Measurements from ENCODE around the gene MBNL3. TPM values are rescaled to one million over a fixed set of nuclear protein-coding genes. Genes with fewer than 3 reads are reported as not detected.
"Not testable (repeated sequence)": the region's sequence is repeated elsewhere in the genome, so short reads cannot be mapped to it uniquely, and the experiment has no call there.

MBNL3 gene
- total RNA-seq, 1 experiment from 2014 or later = 17.7 TPM

DNA sequence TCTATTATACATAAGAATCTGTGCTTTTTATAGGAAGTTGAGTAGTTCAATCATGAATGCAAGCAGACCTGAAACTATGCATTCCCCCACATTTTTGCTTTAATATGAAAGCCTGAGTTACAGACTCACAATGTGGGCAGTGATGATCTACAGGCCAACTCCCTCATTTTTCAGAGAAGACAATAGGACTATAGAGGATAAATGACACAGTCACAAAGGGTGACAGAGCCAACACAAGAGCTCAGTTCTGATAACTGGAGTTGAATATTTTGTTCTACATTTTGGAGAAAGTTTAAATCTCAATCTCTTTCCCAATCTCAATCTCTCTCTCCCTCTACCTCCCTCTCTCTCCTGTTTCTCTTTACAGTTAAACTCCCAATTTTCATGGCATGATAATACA, 27.0 kb downstream of the MBNL3 start:
- CTCF ChIA-PET = interaction anchor here (0.6 kb wide), 2 partner anchors 236 to 1385 kb away, joined by 3 read pairs; no protein-coding TSS in a partner anchor
- no peaks in the 10 kb centered on the region for H3K9me3 Mint-ChIP-seq (ENCODE audit: unreplicated experiment)
- no peaks in the 10 kb centered on the region for H3K4me1 Mint-ChIP-seq (ENCODE audit: insufficient read depth, unreplicated experiment)
- H3K36me3 Mint-ChIP-seq (ENCODE audit: insufficient read depth, unreplicated experiment) = no peaks in the 10 kb centered on the region
- BruUV-seq (replicated peaks) = no TSS peak
- no peak overlapping the region for H3K27ac Mint-ChIP-seq (ENCODE audit: low read depth, unreplicated experiment)
- no peak overlapping the region for H3K4me3 Mint-ChIP-seq (ENCODE audit: unreplicated experiment)
- POLR2A ChIA-PET = no interaction called here
- intact Hi-C loops (cut with micrococcal nuclease) = no loop called here
- no peak for DNase-seq (ENCODE audit: unreplicated experiment)
- peaks cover 49% of the 10 kb centered on the region for H3K27me3 Mint-ChIP-seq (ENCODE audit: insufficient read depth, unreplicated experiment)
- TF ChIP-seq, protein P1, sequence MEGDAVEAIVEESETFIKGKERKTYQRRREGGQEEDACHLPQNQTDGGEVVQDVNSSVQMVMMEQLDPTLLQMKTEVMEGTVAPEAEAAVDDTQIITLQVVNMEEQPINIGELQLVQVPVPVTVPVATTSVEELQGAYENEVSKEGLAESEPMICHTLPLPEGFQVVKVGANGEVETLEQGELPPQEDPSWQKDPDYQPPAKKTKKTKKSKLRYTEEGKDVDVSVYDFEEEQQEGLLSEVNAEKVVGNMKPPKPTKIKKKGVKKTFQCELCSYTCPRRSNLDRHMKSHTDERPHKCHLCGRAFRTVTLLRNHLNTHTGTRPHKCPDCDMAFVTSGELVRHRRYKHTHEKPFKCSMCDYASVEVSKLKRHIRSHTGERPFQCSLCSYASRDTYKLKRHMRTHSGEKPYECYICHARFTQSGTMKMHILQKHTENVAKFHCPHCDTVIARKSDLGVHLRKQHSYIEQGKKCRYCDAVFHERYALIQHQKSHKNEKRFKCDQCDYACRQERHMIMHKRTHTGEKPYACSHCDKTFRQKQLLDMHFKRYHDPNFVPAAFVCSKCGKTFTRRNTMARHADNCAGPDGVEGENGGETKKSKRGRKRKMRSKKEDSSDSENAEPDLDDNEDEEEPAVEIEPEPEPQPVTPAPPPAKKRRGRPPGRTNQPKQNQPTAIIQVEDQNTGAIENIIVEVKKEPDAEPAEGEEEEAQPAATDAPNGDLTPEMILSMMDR (IDR thresholded peaks at IDR 0.05; ENCODE audit: unreplicated experiment) = no peak

- CTCF ChIA-PET = interaction anchor here (0.7 kb wide), 1 partner anchor 132 kb away, joined by 3 read pairs; no protein-coding TSS in a partner anchor
- H3K4me1 Mint-ChIP-seq (ENCODE audit: insufficient read depth, unreplicated experiment) = no peaks in the 10 kb centered on the region
- TF ChIP-seq, protein P1 (IDR thresholded peaks at IDR 0.05; ENCODE audit: unreplicated experiment) = no peak
- intact Hi-C loops (cut with micrococcal nuclease) = no loop called here
- H3K27ac Mint-ChIP-seq (ENCODE audit: low read depth, unreplicated experiment) = no peak overlapping the region
- no peak overlapping the region for H3K4me3 Mint-ChIP-seq (ENCODE audit: unreplicated experiment)
- no peaks in the 10 kb centered on the region for H3K36me3 Mint-ChIP-seq (ENCODE audit: insufficient read depth, unreplicated experiment)
- H3K9me3 Mint-ChIP-seq (ENCODE audit: unreplicated experiment) = peaks cover 24% of the 10 kb centered on the region
- H3K27me3 Mint-ChIP-seq (ENCODE audit: insufficient read depth, unreplicated experiment) = peaks cover 59% of the 10 kb centered on the region
- no peak for DNase-seq (ENCODE audit: unreplicated experiment)
- POLR2A ChIA-PET = interaction anchor here (0.6 to 1.0 kb wide), 3 partner anchors 15 to 1934 kb away, joined by 3 read pairs; no protein-coding TSS in a partner anchor
- no TSS peak for BruUV-seq (replicated peaks)
Measured at GRCh38 chrX:132452911-132453550, 35.8 kb downstream of the MBNL3 start.

- BruUV-seq (replicated peaks); H3K36me3 Mint-ChIP-seq (ENCODE audit: insufficient read depth, unreplicated experiment); H3K4me1 Mint-ChIP-seq (ENCODE audit: insufficient read depth, unreplicated experiment); DNase-seq (ENCODE audit: unreplicated experiment); H3K4me3 Mint-ChIP-seq (ENCODE audit: unreplicated experiment); intact Hi-C loops (cut with micrococcal nuclease); CTCF ChIA-PET; H3K27ac Mint-ChIP-seq (ENCODE audit: low read depth, unreplicated experiment): not testable (repeated sequence)
- peaks cover 38% of the 10 kb centered on the region for H3K9me3 Mint-ChIP-seq (ENCODE audit: unreplicated experiment)
- POLR2A ChIA-PET = interaction anchor here (0.6 kb wide), 2 partner anchors 13 to 184 kb away, joined by 3 to 5 read pairs; no protein-coding TSS in a partner anchor
- peaks cover 58% of the 10 kb centered on the region for H3K27me3 Mint-ChIP-seq (ENCODE audit: insufficient read depth, unreplicated experiment)
Measured at GRCh38 chrX:132445909-132446308, 42.9 kb downstream of the MBNL3 start.

DNA sequence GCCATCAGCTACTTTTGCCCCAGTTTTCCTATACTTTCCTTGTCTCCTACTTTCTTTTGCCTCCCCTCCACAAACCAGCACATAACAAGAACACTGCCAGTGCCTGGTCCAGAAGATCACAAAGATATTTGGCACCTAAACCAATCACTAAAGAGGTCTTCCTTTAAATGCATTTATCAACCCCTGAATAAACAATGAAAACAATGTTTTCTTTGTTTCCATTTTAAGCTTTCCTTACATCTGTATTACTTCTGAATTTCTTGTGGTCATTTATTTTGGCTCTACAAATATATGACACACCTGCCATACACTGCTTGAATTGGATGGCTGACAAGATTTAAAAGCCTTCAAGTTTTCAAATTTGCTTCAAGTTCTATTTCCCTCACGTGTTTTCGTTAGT, 43.9 kb downstream of the MBNL3 start:
- Mint-ChIP-seq H3K4me1 (ENCODE audit: insufficient read depth, unreplicated experiment) (no peaks in the 10 kb centered on the region), H3K4me3 (ENCODE audit: unreplicated experiment) (no peak overlapping the region), H3K9me3 (ENCODE audit: unreplicated experiment) (peaks cover 28% of the 10 kb centered on the region), H3K36me3 (ENCODE audit: insufficient read depth, unreplicated experiment) (no peaks in the 10 kb centered on the region), H3K27ac (ENCODE audit: low read depth, unreplicated experiment) (no peak overlapping the region), H3K27me3 (ENCODE audit: insufficient read depth, unreplicated experiment) (peaks cover 49% of the 10 kb centered on the region)
- intact Hi-C loops (cut with micrococcal nuclease) = no loop called here
- BruUV-seq (replicated peaks) = no TSS peak
- DNase-seq (ENCODE audit: unreplicated experiment) = no peak
- ChIA-PET POLR2A (no interaction called here), CTCF (interaction anchor here (0.6 kb wide), 1 partner anchor 15 kb away, joined by 3 read pairs; no protein-coding TSS in a partner anchor)
- TF ChIP-seq, protein P1 (IDR thresholded peaks at IDR 0.05; ENCODE audit: unreplicated experiment) = no peak
